ENCODE results near the gene CAVIN1.
"Not testable (repeated sequence)": the region's sequence is repeated elsewhere in the genome, so short reads cannot be mapped to it uniquely, and the experiment has no call there.

The CAVIN1 gene

GRCh38 chr17:42363231-42363630 lies 59.8 kb downstream of the CAVIN1 start:
- Histone ChIP-seq H3K36me3 (ENCODE audit: control insufficient read depth in 2 of 2, insufficient read depth in 2 of 2, low read length in 2 of 2) (peaks cover 0 to 3% of the 10 kb centered on the region in 2 donors), H3K9ac (ENCODE audit: low read depth in 1 of 2, low read length in 2 of 2) (no peak overlapping the region), H3K9me3 (ENCODE audit: control insufficient read depth in 2 of 2, low read length in 2 of 2) (no peaks in the 10 kb centered on the region), H3K4me3 (ENCODE audit: low read length in 2 of 2) (no peak overlapping the region), H3K27ac (ENCODE audit: low read depth in 2 of 2, low read length in 2 of 2) (no peak overlapping the region), H3K4me1 (ENCODE audit: control insufficient read depth in 2 of 2, insufficient read depth in 2 of 2, low read length in 2 of 2) (peaks cover 11 to 17% of the 10 kb centered on the region in 2 donors), H3K27me3 (ENCODE audit: control insufficient read depth in 2 of 2, insufficient read depth in 2 of 2, low read length in 2 of 2) (no peaks in the 10 kb centered on the region)

- Histone ChIP-seq H3K27ac (ENCODE audit: low read depth in 2 of 2, low read length in 2 of 2) (no peak overlapping the region), H3K9ac (ENCODE audit: low read depth in 1 of 2, low read length in 2 of 2) (no peak overlapping the region), H3K9me3 (ENCODE audit: control insufficient read depth in 2 of 2, low read length in 2 of 2) (no peaks in the 10 kb centered on the region), H3K4me3 (ENCODE audit: low read length in 2 of 2) (no peak overlapping the region), H3K36me3 (ENCODE audit: control insufficient read depth in 2 of 2, insufficient read depth in 2 of 2, low read length in 2 of 2) (peaks cover 0 to 3% of the 10 kb centered on the region in 2 donors), H3K4me1 (ENCODE audit: control insufficient read depth in 2 of 2, insufficient read depth in 2 of 2, low read length in 2 of 2) (peaks cover 11 to 16% of the 10 kb centered on the region in 2 donors), H3K27me3 (ENCODE audit: control insufficient read depth in 2 of 2, insufficient read depth in 2 of 2, low read length in 2 of 2) (no peaks in the 10 kb centered on the region)
Measured at GRCh38 chr17:42362245-42362961, 60.7 kb downstream of the CAVIN1 start.

GRCh38 chr17:42361781-42362186 lies 61.3 kb downstream of the CAVIN1 start:
- peaks cover 11 to 14% of the 10 kb centered on the region in 2 donors for H3K4me1 ChIP-seq (ENCODE audit: control insufficient read depth in 2 of 2, insufficient read depth in 2 of 2, low read length in 2 of 2)
- H3K36me3 ChIP-seq (ENCODE audit: control insufficient read depth in 2 of 2, insufficient read depth in 2 of 2, low read length in 2 of 2): peaks cover 0 to 3% of the 10 kb centered on the region in 2 donors
- no peak overlapping the region for H3K9ac ChIP-seq (ENCODE audit: low read depth in 1 of 2, low read length in 2 of 2)
- H3K27ac ChIP-seq (ENCODE audit: low read depth in 2 of 2, low read length in 2 of 2): no peak overlapping the region
- H3K9me3 ChIP-seq (ENCODE audit: control insufficient read depth in 2 of 2, low read length in 2 of 2): no peaks in the 10 kb centered on the region
- H3K4me3 ChIP-seq (ENCODE audit: low read length in 2 of 2): no peak overlapping the region
- H3K27me3 ChIP-seq (ENCODE audit: control insufficient read depth in 2 of 2, insufficient read depth in 2 of 2, low read length in 2 of 2): no peaks in the 10 kb centered on the region

- not testable (repeated sequence) for H3K27ac ChIP-seq (ENCODE audit: low read depth in 2 of 2, low read length in 2 of 2); H3K36me3 ChIP-seq (ENCODE audit: control insufficient read depth in 2 of 2, insufficient read depth in 2 of 2, low read length in 2 of 2); H3K9me3 ChIP-seq (ENCODE audit: control insufficient read depth in 2 of 2, low read length in 2 of 2); H3K4me3 ChIP-seq (ENCODE audit: low read length in 2 of 2); H3K9ac ChIP-seq (ENCODE audit: low read depth in 1 of 2, low read length in 2 of 2); H3K27me3 ChIP-seq (ENCODE audit: control insufficient read depth in 2 of 2, insufficient read depth in 2 of 2, low read length in 2 of 2)
- H3K4me1 ChIP-seq (ENCODE audit: control insufficient read depth in 2 of 2, insufficient read depth in 2 of 2, low read length in 2 of 2): peaks cover 11 to 14% of the 10 kb centered on the region in 2 donors
Measured at GRCh38 chr17:42360388-42360787, 62.7 kb downstream of the CAVIN1 start.

GRCh38 chr17:42359133-42359532 lies 63.9 kb downstream of the CAVIN1 start:
- Histone ChIP-seq H3K4me1 (ENCODE audit: control insufficient read depth in 2 of 2, insufficient read depth in 2 of 2, low read length in 2 of 2) (peaks cover 11 to 14% of the 10 kb centered on the region in 2 donors), H3K27me3 (ENCODE audit: control insufficient read depth in 2 of 2, insufficient read depth in 2 of 2, low read length in 2 of 2) (no peaks in the 10 kb centered on the region), H3K36me3 (ENCODE audit: control insufficient read depth in 2 of 2, insufficient read depth in 2 of 2, low read length in 2 of 2) (no peaks in the 10 kb centered on the region), H3K9me3 (ENCODE audit: control insufficient read depth in 2 of 2, low read length in 2 of 2) (no peaks in the 10 kb centered on the region), H3K27ac (ENCODE audit: low read depth in 2 of 2, low read length in 2 of 2) (no peak overlapping the region), H3K9ac (ENCODE audit: low read depth in 1 of 2, low read length in 2 of 2) (no peak overlapping the region), H3K4me3 (ENCODE audit: low read length in 2 of 2) (no peak overlapping the region)

GRCh38 chr17:42358434-42358833 lies 64.6 kb downstream of the CAVIN1 start:
- Histone ChIP-seq H3K9ac (ENCODE audit: low read depth in 1 of 2, low read length in 2 of 2) (no peak overlapping the region), H3K4me3 (ENCODE audit: low read length in 2 of 2) (no peak overlapping the region), H3K27ac (ENCODE audit: low read depth in 2 of 2, low read length in 2 of 2) (no peak overlapping the region), H3K27me3 (ENCODE audit: control insufficient read depth in 2 of 2, insufficient read depth in 2 of 2, low read length in 2 of 2) (no peaks in the 10 kb centered on the region), H3K36me3 (ENCODE audit: control insufficient read depth in 2 of 2, insufficient read depth in 2 of 2, low read length in 2 of 2) (no peaks in the 10 kb centered on the region), H3K4me1 (ENCODE audit: control insufficient read depth in 2 of 2, insufficient read depth in 2 of 2, low read length in 2 of 2) (peaks cover 11 to 14% of the 10 kb centered on the region in 2 donors), H3K9me3 (ENCODE audit: control insufficient read depth in 2 of 2, low read length in 2 of 2) (no peaks in the 10 kb centered on the region)

GRCh38 chr17:42354956-42355843 lies 67.9 kb downstream of the CAVIN1 start:
- Histone ChIP-seq H3K9ac (ENCODE audit: low read depth in 1 of 2, low read length in 2 of 2) (no peak overlapping the region), H3K27ac (ENCODE audit: low read depth in 2 of 2, low read length in 2 of 2) (no peak overlapping the region), H3K9me3 (ENCODE audit: control insufficient read depth in 2 of 2, low read length in 2 of 2) (no peaks in the 10 kb centered on the region), H3K27me3 (ENCODE audit: control insufficient read depth in 2 of 2, insufficient read depth in 2 of 2, low read length in 2 of 2) (no peaks in the 10 kb centered on the region), H3K36me3 (ENCODE audit: control insufficient read depth in 2 of 2, insufficient read depth in 2 of 2, low read length in 2 of 2) (no peaks in the 10 kb centered on the region), H3K4me1 (ENCODE audit: control insufficient read depth in 2 of 2, insufficient read depth in 2 of 2, low read length in 2 of 2) (peaks cover 0 to 2% of the 10 kb centered on the region in 2 donors), H3K4me3 (ENCODE audit: low read length in 2 of 2) (no peak overlapping the region)

All from mucosa of rectum (tissue), 2 donors.